GM10248 (cell line): ENCODE results near the gene RD3L.

Experiments used
- CTCF ChIA-PET: fragments of 300-600 bp; sonication (Branson Sonifier 250); formaldehyde crosslinking; extraction: SDS; loops from one replicate; lab custom pipeline; 2021; ENCODE audit warnings: antibody characterized with exemption; lab: Yijun Ruan, JAX
- POLR2A ChIA-PET: fragments of 350-650 bp; sonication (Branson Sonifier 250); formaldehyde crosslinking; extraction: SDS; loops from one replicate; lab custom pipeline; 2020; ENCODE audit warnings: antibody characterized with exemption; lab: Yijun Ruan, JAX
- DNase-seq: peaks from one replicate; pipeline ENCODE4 v3.0.0; 2012; ENCODE audit errors: extremely low spot score
- CTCF ChIP-seq: IDR thresholded peaks from 2 replicates; pipeline ENCODE4 v1.5.1; 2012; ENCODE audit warnings: mild to moderate bottlenecking, low read depth; ENCODE audit errors: extremely low read depth, missing control alignments, control extremely low read depth

RD3L gene

GRCh38 chr14:103892247-103892646, 50.1 kb downstream of the RD3L start:
- TF ChIP-seq CTCF = no peak
- ChIA-PET POLR2A (no interaction called here), CTCF (interaction anchor here (1.4 to 1.5 kb wide), 2 partner anchors 9 to 18 kb away, joined by 3 read pairs; no protein-coding TSS in a partner anchor)
- no peak for DNase-seq

- ChIA-PET POLR2A (no interaction called here), CTCF (interaction anchor here (1.5 kb wide), 1 partner anchor 19 kb away, joined by 3 read pairs; no protein-coding TSS in a partner anchor)
- DNase-seq = no peak
- no peak for TF ChIP-seq CTCF
Measured at GRCh38 chr14:103891667-103892215, 50.6 kb downstream of the RD3L start.

GRCh38 chr14:103890821-103891666, 51.3 kb downstream of the RD3L start:
- ChIA-PET CTCF (interaction anchor here (1.2 to 2.3 kb wide), 3 partner anchors 9 to 83 kb away, joined by 3 to 18 read pairs (median 3); no protein-coding TSS in a partner anchor), POLR2A (no interaction called here)
- TF ChIP-seq CTCF = no peak
- DNase-seq = no peak
